Stimulated activated CD8-positive, alpha-beta memory T cell treated with anti-CD3 and anti-CD28 coated beads, Interleukin-4, amount 100 ng/mL, for 4 hours (primary cell): ENCODE data around the gene PAFAH1B1.
"Not testable (repeated sequence)": the region's sequence is repeated elsewhere in the genome, so short reads cannot be mapped to it uniquely, and the experiment has no call there.

ENCODE experiments used
- DNase-seq, 2 donors: peaks; one replicate each; pipeline ENCODE4 v3.0.0-alpha.2; 2020; ENCODE audit warnings: low read depth in 2 of 2, low spot score in 1 of 2

PAFAH1B1 gene

GRCh38 chr17:2689411-2690164, 96.1 kb downstream of the PAFAH1B1 start:
- no peak for DNase-seq

DNA sequence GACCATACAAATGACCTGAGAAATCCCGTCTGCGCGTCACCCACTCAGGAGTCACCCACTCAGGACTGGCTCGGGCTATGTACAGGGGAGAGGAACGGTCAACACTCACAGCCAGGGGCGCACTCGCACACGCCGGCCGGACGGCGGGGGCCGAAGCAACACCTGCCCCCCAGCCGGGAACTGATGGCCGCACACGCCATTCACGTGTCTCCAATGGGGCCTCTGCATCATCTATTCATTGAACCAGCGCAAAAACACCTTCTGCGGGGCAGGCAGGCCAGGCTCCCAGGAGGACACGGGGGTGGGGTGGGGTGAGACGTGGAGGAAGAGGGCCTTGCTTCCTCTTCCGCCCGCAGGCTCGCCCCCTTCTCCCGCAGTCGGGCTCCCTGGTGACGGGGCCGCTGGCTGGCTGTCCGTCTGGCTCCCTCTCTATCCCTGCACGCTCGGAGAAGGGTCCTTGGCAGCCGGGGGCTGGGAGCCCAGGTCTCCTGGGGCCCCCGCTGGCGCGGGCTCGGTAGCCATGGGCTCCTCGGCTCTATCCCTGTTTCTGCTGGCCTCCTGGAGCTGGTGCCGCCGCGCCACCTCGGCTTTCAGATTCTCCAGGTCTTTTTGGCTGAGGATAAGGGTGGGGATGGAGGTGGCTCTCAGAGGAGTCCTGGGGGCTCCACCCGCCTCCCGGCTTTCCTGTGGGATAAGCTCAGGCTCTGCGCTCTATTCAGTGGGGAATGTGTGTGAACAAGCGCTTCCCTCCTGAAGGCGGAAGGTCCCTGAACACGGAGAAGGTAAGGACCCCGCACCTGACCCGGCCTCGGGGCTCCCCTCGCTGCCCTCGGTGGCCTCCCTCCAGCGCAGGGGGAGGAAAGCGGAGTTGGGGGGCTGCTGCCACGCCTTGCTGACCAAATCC, 97.0 kb downstream of the PAFAH1B1 start:
- no peak for DNase-seq

GRCh38 chr17:2691069-2691871, 97.8 kb downstream of the PAFAH1B1 start:
- no peak for DNase-seq

GRCh38 chr17:2691965-2692780, 98.7 kb downstream of the PAFAH1B1 start:
- DNase-seq, result no peak

GRCh38 chr17:2692781-2693135, 99.3 kb downstream of the PAFAH1B1 start:
- DNase-seq, result no peak

- DNase-seq, result no peak
Measured at GRCh38 chr17:2693561-2694380, 100.3 kb downstream of the PAFAH1B1 start.

DNA sequence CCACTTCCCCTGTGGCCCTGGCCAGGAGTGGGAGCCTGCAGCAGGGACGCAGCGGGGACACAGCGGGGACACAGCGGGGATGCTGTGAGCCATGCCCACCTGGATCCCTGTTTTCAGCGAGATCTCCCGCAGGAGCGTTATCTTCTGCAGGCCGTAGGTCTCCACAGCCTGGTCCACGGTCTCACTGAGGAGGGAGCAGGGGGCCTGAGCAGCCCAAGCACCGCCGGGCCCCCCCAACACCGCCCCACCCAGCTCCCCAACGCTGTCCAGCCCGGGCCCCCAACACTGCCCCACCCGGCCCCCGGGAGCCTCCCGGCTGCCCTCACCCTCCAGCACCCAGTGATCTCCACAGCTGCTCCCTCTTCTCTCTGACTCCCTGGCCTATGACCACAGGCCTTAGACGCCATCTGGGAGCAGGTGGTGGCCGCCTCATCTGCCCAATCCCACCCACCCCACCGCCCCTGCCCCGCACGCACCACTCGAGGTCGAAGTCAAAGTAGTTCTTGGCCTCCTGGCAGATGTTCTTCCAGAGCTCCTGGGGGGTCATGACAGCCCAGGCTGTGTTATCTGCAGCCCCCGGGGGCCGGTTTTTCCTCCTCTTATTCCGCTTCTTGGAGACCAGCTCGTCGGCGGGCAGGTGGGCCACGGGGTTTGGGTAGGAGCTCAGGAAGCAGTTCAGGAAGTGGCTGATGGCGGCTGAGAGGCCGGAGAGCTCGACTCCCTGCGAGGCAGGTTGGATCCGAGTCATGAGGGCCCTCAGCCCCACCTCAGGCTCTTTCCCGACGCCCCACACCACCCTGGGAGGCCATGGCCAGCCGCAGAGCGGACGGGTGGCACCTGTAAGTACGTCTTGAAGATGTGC, 101.2 kb downstream of the PAFAH1B1 start:
- no peak for DNase-seq

- DNase-seq, result no peak
Measured at GRCh38 chr17:2695243-2695960, 101.9 kb downstream of the PAFAH1B1 start.

GRCh38 chr17:2695961-2696760, 102.7 kb downstream of the PAFAH1B1 start:
- no peak for DNase-seq

- DNase-seq, result no peak
Measured at GRCh38 chr17:2697611-2698162, 104.2 kb downstream of the PAFAH1B1 start.

GRCh38 chr17:2699216-2699805, 105.9 kb downstream of the PAFAH1B1 start:
- not testable (repeated sequence) for DNase-seq

- DNase-seq, result no peak
Measured at GRCh38 chr17:2700030-2700490, 106.6 kb downstream of the PAFAH1B1 start.

DNA sequence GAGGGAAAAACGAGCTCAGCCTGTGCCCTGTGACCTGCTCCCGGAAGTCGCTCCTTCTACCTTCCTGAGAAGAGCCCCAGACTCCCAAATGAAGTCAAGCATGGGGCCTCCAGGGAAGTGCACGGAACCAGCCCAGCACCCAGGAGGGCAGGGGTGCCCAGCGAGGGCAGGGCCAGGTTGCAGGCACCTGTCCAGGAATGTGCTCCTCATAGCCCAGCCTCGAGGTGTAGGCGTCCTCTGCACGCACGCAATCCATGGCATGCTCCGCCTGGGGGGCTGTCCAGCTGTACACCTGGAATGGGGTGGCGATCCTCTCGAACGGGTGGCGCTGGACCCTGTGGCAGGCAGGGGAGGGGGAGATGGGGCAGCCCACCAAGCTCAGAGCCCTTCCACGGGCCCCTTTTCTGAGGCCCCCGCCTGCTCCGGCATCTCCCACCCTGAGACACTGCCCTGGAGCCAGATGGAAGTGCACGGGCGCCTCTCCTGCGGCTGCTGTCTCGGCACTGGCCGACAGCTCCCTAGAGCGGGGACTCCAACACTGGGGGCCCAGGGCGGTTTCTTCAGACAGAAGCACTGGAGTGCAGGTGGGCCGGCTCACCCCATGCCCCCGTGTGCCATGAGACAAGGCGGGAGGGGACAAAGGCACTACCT, 107.2 kb downstream of the PAFAH1B1 start:
- DNase-seq, result no peak

- no peak for DNase-seq
Measured at GRCh38 chr17:2701161-2701995, 107.9 kb downstream of the PAFAH1B1 start.
